ENCODE data around the gene ANXA11. TPM values are rescaled to one million over a fixed set of nuclear protein-coding genes. Genes with fewer than 3 reads are reported as not detected.
A peak's percentile ranks its signal among the peaks of the same experiment; 100 is the strongest.
"Not testable (repeated sequence)": the region's sequence is repeated elsewhere in the genome, so short reads cannot be mapped to it uniquely, and the experiment has no call there.

ANXA11 gene
- total RNA-seq, 1 experiment from 2014 or later: 434 TPM

- H3K9ac ChIP-seq (ENCODE audit: low read length); BruUV-seq (replicated peaks); CTCF ChIA-PET; H2AFZ ChIP-seq (ENCODE audit: low read length); intact Hi-C loops (cut with micrococcal nuclease); DNase-seq; ATAC-seq; H3K4me2 ChIP-seq (ENCODE audit: low read length); H4K20me1 ChIP-seq (ENCODE audit: low read length); H3K4me1 ChIP-seq (ENCODE audit: insufficient read depth, low read length); H3K79me2 ChIP-seq (ENCODE audit: low read length); H3K9me3 ChIP-seq (ENCODE audit: low read length); POLR2A ChIA-PET (ENCODE audit: unreplicated experiment); H3K9me2 ChIP-seq (replicated peaks; ENCODE audit: low read length); H3K27me3 ChIP-seq (ENCODE audit: low read length); H3K36me3 ChIP-seq (ENCODE audit: low read depth, low read length); H3F3A ChIP-seq (ENCODE audit: low read length, unreplicated experiment); H3K4me3 ChIP-seq (ENCODE audit: low read length); H3K27ac ChIP-seq (ENCODE audit: low read length): not testable (repeated sequence)
Observed at GRCh38 chr10:80247611-80248010, 42.3 kb upstream of the ANXA11 start.

- DNase-seq; H3K27ac ChIP-seq (ENCODE audit: low read length); H3K79me2 ChIP-seq (ENCODE audit: low read length); H3K27me3 ChIP-seq (ENCODE audit: low read length); intact Hi-C loops (cut with micrococcal nuclease); H3K9me2 ChIP-seq (replicated peaks; ENCODE audit: low read length); H3K9me3 ChIP-seq (ENCODE audit: low read length); H3K4me1 ChIP-seq (ENCODE audit: insufficient read depth, low read length); H3K9ac ChIP-seq (ENCODE audit: low read length); CTCF ChIA-PET; H3K4me3 ChIP-seq (ENCODE audit: low read length); H3F3A ChIP-seq (ENCODE audit: low read length, unreplicated experiment); ATAC-seq; H3K36me3 ChIP-seq (ENCODE audit: low read depth, low read length); POLR2A ChIA-PET (ENCODE audit: unreplicated experiment); H4K20me1 ChIP-seq (ENCODE audit: low read length); H2AFZ ChIP-seq (ENCODE audit: low read length); BruUV-seq (replicated peaks); H3K4me2 ChIP-seq (ENCODE audit: low read length): not testable (repeated sequence)
Observed at GRCh38 chr10:80244371-80244770, 39.0 kb upstream of the ANXA11 start.

GRCh38 chr10:80242341-80242740 is 37.0 kb upstream of the ANXA11 start:
- H2AFZ ChIP-seq (ENCODE audit: low read length); BruUV-seq (replicated peaks); POLR2A ChIA-PET (ENCODE audit: unreplicated experiment); H3F3A ChIP-seq (ENCODE audit: low read length, unreplicated experiment); H3K36me3 ChIP-seq (ENCODE audit: low read depth, low read length); H3K4me3 ChIP-seq (ENCODE audit: low read length); CTCF ChIA-PET; intact Hi-C loops (cut with micrococcal nuclease); H3K9me2 ChIP-seq (replicated peaks; ENCODE audit: low read length); H3K4me1 ChIP-seq (ENCODE audit: insufficient read depth, low read length); H4K20me1 ChIP-seq (ENCODE audit: low read length); H3K9me3 ChIP-seq (ENCODE audit: low read length); H3K4me2 ChIP-seq (ENCODE audit: low read length); H3K79me2 ChIP-seq (ENCODE audit: low read length); H3K27ac ChIP-seq (ENCODE audit: low read length); H3K9ac ChIP-seq (ENCODE audit: low read length); H3K27me3 ChIP-seq (ENCODE audit: low read length); DNase-seq: not testable (repeated sequence)
- ATAC-seq: peak; percentile 66

- POLR2A ChIA-PET (ENCODE audit: unreplicated experiment); H4K20me1 ChIP-seq (ENCODE audit: low read length); H3K27me3 ChIP-seq (ENCODE audit: low read length); H3K4me1 ChIP-seq (ENCODE audit: insufficient read depth, low read length); intact Hi-C loops (cut with micrococcal nuclease); H3K27ac ChIP-seq (ENCODE audit: low read length); H3K9ac ChIP-seq (ENCODE audit: low read length); DNase-seq; CTCF ChIA-PET; H3F3A ChIP-seq (ENCODE audit: low read length, unreplicated experiment); H2AFZ ChIP-seq (ENCODE audit: low read length); ATAC-seq; H3K9me2 ChIP-seq (replicated peaks; ENCODE audit: low read length); H3K9me3 ChIP-seq (ENCODE audit: low read length); BruUV-seq (replicated peaks); H3K4me3 ChIP-seq (ENCODE audit: low read length); H3K79me2 ChIP-seq (ENCODE audit: low read length); H3K36me3 ChIP-seq (ENCODE audit: low read depth, low read length); H3K4me2 ChIP-seq (ENCODE audit: low read length): not testable (repeated sequence)
Observed at GRCh38 chr10:80236457-80236856, 31.1 kb upstream of the ANXA11 start.

- H3K9me3 ChIP-seq (ENCODE audit: low read length); DNase-seq; ATAC-seq; H3K27me3 ChIP-seq (ENCODE audit: low read length); BruUV-seq (replicated peaks); H3K9ac ChIP-seq (ENCODE audit: low read length); H3F3A ChIP-seq (ENCODE audit: low read length, unreplicated experiment); H3K36me3 ChIP-seq (ENCODE audit: low read depth, low read length); H2AFZ ChIP-seq (ENCODE audit: low read length); H3K4me2 ChIP-seq (ENCODE audit: low read length); H3K9me2 ChIP-seq (replicated peaks; ENCODE audit: low read length); H4K20me1 ChIP-seq (ENCODE audit: low read length); H3K79me2 ChIP-seq (ENCODE audit: low read length); H3K27ac ChIP-seq (ENCODE audit: low read length); H3K4me1 ChIP-seq (ENCODE audit: insufficient read depth, low read length); H3K4me3 ChIP-seq (ENCODE audit: low read length); POLR2A ChIA-PET (ENCODE audit: unreplicated experiment); intact Hi-C loops (cut with micrococcal nuclease); CTCF ChIA-PET: not testable (repeated sequence)
Observed at GRCh38 chr10:80234331-80235235, 29.2 kb upstream of the ANXA11 start.

- POLR2A ChIA-PET (ENCODE audit: unreplicated experiment); ATAC-seq: not testable (repeated sequence)
Observed at GRCh38 chr10:80233871-80234270, 28.5 kb upstream of the ANXA11 start.

GRCh38 chr10:80226723-80227122 is 21.4 kb upstream of the ANXA11 start:
- CTCF ChIA-PET; H3K9ac ChIP-seq (ENCODE audit: low read length); DNase-seq; H3K4me1 ChIP-seq (ENCODE audit: insufficient read depth, low read length); H3K4me3 ChIP-seq (ENCODE audit: low read length); H3K27me3 ChIP-seq (ENCODE audit: low read length); H3K36me3 ChIP-seq (ENCODE audit: low read depth, low read length); H3K9me2 ChIP-seq (replicated peaks; ENCODE audit: low read length); H3K9me3 ChIP-seq (ENCODE audit: low read length); H4K20me1 ChIP-seq (ENCODE audit: low read length); intact Hi-C loops (cut with micrococcal nuclease); H3K27ac ChIP-seq (ENCODE audit: low read length); H2AFZ ChIP-seq (ENCODE audit: low read length); ATAC-seq; BruUV-seq (replicated peaks); POLR2A ChIA-PET (ENCODE audit: unreplicated experiment); H3K79me2 ChIP-seq (ENCODE audit: low read length); H3F3A ChIP-seq (ENCODE audit: low read length, unreplicated experiment); H3K4me2 ChIP-seq (ENCODE audit: low read length): not testable (repeated sequence)

More at GRCh38 chr10:80233871-80234270, 28.5 kb upstream of the ANXA11 start:
- H3K4me1 ChIP-seq (ENCODE audit: insufficient read depth, low read length); intact Hi-C loops (cut with micrococcal nuclease); H3K9me2 ChIP-seq (replicated peaks; ENCODE audit: low read length); H4K20me1 ChIP-seq (ENCODE audit: low read length); H3K27ac ChIP-seq (ENCODE audit: low read length); H3K79me2 ChIP-seq (ENCODE audit: low read length); H3F3A ChIP-seq (ENCODE audit: low read length, unreplicated experiment); H2AFZ ChIP-seq (ENCODE audit: low read length); H3K27me3 ChIP-seq (ENCODE audit: low read length); H3K4me3 ChIP-seq (ENCODE audit: low read length); DNase-seq; H3K9me3 ChIP-seq (ENCODE audit: low read length); H3K4me2 ChIP-seq (ENCODE audit: low read length); CTCF ChIA-PET; BruUV-seq (replicated peaks); H3K36me3 ChIP-seq (ENCODE audit: low read depth, low read length); H3K9ac ChIP-seq (ENCODE audit: low read length): not testable (repeated sequence)

All from PC-3 (cell line).